PC-3 (cell line): ENCODE results near the gene ROMO1. TPM values are rescaled to one million over a fixed set of nuclear protein-coding genes. Genes with fewer than 3 reads are reported as not detected.

ENCODE experiments used
- ATAC-seq: fragments of 200-7000 bp; cut with Tn5 transposase; 2 replicates; pipeline ENCODE4 v1.9.1; 2020; ENCODE audit warnings: mild to moderate bottlenecking, moderate library complexity
- BruUV-seq: library from RNA; stranded (reverse); fragments of 400-500 nt; replicated peaks from 2 replicates; lab custom pipeline; 2021; lab: Mats Ljungman, UMichigan
- CTCF ChIA-PET: fragments of 300-600 bp; sonication (Branson Sonifier 250); formaldehyde crosslinking; loops from one replicate; lab custom pipeline; 2022; ENCODE audit warnings: antibody characterized with exemption; lab: Charles Lee
- POLR2A ChIA-PET: fragments of 300-600 bp; sonication (Branson Sonifier 250); formaldehyde crosslinking; loops from one replicate; lab custom pipeline; 2022; ENCODE audit warnings: antibody characterized with exemption; ENCODE audit not compliant: unreplicated experiment; lab: Charles Lee
- DNase-seq: peaks from one replicate; pipeline ENCODE4 v3.0.0-alpha.2; 2015
- H2AFZ ChIP-seq: fragments of 300-600 bp; sonication (generic); 2 replicates; pipeline ENCODE4 v1.6.0; 2016; ENCODE audit warnings: antibody characterized with exemption, low read length
- H3F3A ChIP-seq: fragments of 300-600 bp; sonication (generic); one replicate; pipeline ENCODE4 v1.6.0; 2017; ENCODE audit warnings: antibody characterized with exemption, low read length, control low read depth, mild to moderate bottlenecking; ENCODE audit not compliant: unreplicated experiment
- H3K27ac ChIP-seq: fragments of 300-600 bp; sonication (generic); 2 replicates; pipeline ENCODE4 v1.5.1; 2016; ENCODE audit warnings: mild to moderate bottlenecking, low read length
- H3K27me3 ChIP-seq: fragments of 300-600 bp; sonication (generic); 2 replicates; pipeline ENCODE4 v1.6.1; 2016; ENCODE audit warnings: low read length, mixed read lengths
- H3K36me3 ChIP-seq: fragments of 300-600 bp; sonication (generic); 2 replicates; pipeline ENCODE4 v1.6.1; 2016; ENCODE audit warnings: low read depth, mixed run types, low read length, mixed read lengths
- H3K4me1 ChIP-seq: fragments of 300-600 bp; sonication (generic); 2 replicates; pipeline ENCODE4 v1.5.1; 2016; ENCODE audit warnings: low read length; ENCODE audit not compliant: insufficient read depth
- H3K4me2 ChIP-seq: fragments of 300-600 bp; sonication (generic); 2 replicates; pipeline ENCODE4 v1.6.0; 2016; ENCODE audit warnings: low read length
- H3K4me3 ChIP-seq: fragments of 300-600 bp; sonication (generic); 2 replicates; pipeline ENCODE4 v1.5.1; 2016; ENCODE audit warnings: mild to moderate bottlenecking, low read length, mixed read lengths
- H3K79me2 ChIP-seq: fragments of 300-600 bp; sonication (generic); 2 replicates; pipeline ENCODE4 v1.6.1; 2017; ENCODE audit warnings: low read length, mixed read lengths
- H3K9ac ChIP-seq: fragments of 300-600 bp; sonication (generic); 2 replicates; pipeline ENCODE4 v1.6.0; 2016; ENCODE audit warnings: mild to moderate bottlenecking, low read length
- H3K9me2 ChIP-seq: fragments of 300-600 bp; sonication (generic); replicated peaks from 2 replicates; pipeline ENCODE4 v1.6.1; 2016; ENCODE audit warnings: mixed run types, low read length, mixed read lengths
- H3K9me3 ChIP-seq: fragments of 300-600 bp; sonication (generic); 2 replicates; pipeline ENCODE4 v1.6.1; 2016; ENCODE audit warnings: low read length, mixed read lengths
- H4K20me1 ChIP-seq: fragments of 300-600 bp; sonication (generic); 2 replicates; pipeline ENCODE4 v1.6.1; 2016; ENCODE audit warnings: low read length, mixed read lengths
- EZH2 ChIP-seq: fragments of 300-600 bp; sonication (generic); IDR thresholded peaks from one replicate; pipeline ENCODE4 v1.6.1; 2017; ENCODE audit warnings: antibody characterized with exemption, mild to moderate bottlenecking, low read length; ENCODE audit not compliant: unreplicated experiment
- EZH2phosphoT487 ChIP-seq: fragments of 300-600 bp; sonication (generic); IDR thresholded peaks from 2 replicates; pipeline ENCODE4 v1.6.1; 2018; ENCODE audit warnings: mild to moderate bottlenecking, antibody characterized with exemption, low read length, borderline replicate concordance
- intact Hi-C: fragments of 100-400 bp; cut with micrococcal nuclease; formaldehyde crosslinking; loops from 2 replicates; pipeline ENCODE4 v1.9.0; 2023
- total RNA-seq: library from RNA; depleted of rRNA; stranded (reverse); fragments of >200 nt; gene quantifications from 2 replicates; pipeline ENCODE4 v1.2.3, GENCODE V29; 2014
- TF ChIP-seq, protein P1 (sequence below): fragments of 300-600 bp; sonication (generic); conservative IDR thresholded peaks from 2 replicates; pipeline ENCODE4 v1.5.1; 2017; ENCODE audit warnings: antibody characterized with exemption, low read depth, mild to moderate bottlenecking, low read length

Gene ROMO1
- total RNA-seq, 1 experiment from 2014 or later, result 530 TPM

DNA sequence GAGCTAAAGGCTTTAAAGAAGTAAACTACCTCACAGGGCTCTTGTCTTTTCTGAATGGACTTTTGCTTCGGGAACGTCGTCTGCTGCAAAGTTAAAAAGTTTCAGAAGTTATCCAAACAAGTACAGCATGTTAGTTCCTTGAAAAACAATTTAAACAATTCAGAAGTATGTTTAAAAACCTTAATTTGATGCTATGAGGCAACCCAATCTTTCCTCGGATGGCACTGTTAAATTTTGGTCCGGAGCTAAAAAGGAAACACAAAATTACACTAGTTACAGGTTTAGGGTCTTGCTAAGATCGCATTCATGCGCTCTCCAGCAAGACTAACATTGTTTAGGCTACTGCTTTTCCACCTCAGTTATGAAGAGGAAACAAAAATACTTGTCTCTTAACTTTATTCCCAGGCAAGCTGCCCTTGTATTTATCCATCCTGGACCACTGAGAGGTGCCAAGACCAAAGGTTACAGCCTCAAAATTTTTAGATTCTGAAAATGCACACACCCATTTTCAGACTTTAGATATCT is 30.1 kb downstream of the ROMO1 start:
- H3K4me2 ChIP-seq, result no peak overlapping the region
- ChIA-PET POLR2A (interaction anchor here (0.7 to 1.1 kb wide), 3 partner anchors 10 to 111 kb away, joined by 4 to 5 read pairs (median 4); partner anchors contain the start of gene RBM39), CTCF (interaction anchor here (0.5 kb wide), 1 partner anchor 156 kb away, joined by 11 read pairs; no protein-coding TSS in a partner anchor)
- H3K4me1 ChIP-seq, result no peaks in the 10 kb centered on the region
- no TSS peak for BruUV-seq
- intact Hi-C loops, result no loop called here
- H3K27ac ChIP-seq, result no peak overlapping the region
- no peaks in the 10 kb centered on the region for H3F3A ChIP-seq
- H3K4me3 ChIP-seq, result no peak overlapping the region
- H3K9me3 ChIP-seq, result no peaks in the 10 kb centered on the region
- peaks cover 93% of the 10 kb centered on the region for H3K79me2 ChIP-seq
- DNase-seq (no peak), ATAC-seq (no peak)
- no peaks in the 10 kb centered on the region for H3K9me2 ChIP-seq
- no peaks in the 10 kb centered on the region for H3K27me3 ChIP-seq
- no peak overlapping the region for H3K9ac ChIP-seq
- H2AFZ ChIP-seq, result no peak overlapping the region
- H3K36me3 ChIP-seq, result peaks cover 90% of the 10 kb centered on the region
- peaks cover 76% of the 10 kb centered on the region for H4K20me1 ChIP-seq
- TF ChIP-seq, protein P1, sequence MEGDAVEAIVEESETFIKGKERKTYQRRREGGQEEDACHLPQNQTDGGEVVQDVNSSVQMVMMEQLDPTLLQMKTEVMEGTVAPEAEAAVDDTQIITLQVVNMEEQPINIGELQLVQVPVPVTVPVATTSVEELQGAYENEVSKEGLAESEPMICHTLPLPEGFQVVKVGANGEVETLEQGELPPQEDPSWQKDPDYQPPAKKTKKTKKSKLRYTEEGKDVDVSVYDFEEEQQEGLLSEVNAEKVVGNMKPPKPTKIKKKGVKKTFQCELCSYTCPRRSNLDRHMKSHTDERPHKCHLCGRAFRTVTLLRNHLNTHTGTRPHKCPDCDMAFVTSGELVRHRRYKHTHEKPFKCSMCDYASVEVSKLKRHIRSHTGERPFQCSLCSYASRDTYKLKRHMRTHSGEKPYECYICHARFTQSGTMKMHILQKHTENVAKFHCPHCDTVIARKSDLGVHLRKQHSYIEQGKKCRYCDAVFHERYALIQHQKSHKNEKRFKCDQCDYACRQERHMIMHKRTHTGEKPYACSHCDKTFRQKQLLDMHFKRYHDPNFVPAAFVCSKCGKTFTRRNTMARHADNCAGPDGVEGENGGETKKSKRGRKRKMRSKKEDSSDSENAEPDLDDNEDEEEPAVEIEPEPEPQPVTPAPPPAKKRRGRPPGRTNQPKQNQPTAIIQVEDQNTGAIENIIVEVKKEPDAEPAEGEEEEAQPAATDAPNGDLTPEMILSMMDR, result no peak

DNA sequence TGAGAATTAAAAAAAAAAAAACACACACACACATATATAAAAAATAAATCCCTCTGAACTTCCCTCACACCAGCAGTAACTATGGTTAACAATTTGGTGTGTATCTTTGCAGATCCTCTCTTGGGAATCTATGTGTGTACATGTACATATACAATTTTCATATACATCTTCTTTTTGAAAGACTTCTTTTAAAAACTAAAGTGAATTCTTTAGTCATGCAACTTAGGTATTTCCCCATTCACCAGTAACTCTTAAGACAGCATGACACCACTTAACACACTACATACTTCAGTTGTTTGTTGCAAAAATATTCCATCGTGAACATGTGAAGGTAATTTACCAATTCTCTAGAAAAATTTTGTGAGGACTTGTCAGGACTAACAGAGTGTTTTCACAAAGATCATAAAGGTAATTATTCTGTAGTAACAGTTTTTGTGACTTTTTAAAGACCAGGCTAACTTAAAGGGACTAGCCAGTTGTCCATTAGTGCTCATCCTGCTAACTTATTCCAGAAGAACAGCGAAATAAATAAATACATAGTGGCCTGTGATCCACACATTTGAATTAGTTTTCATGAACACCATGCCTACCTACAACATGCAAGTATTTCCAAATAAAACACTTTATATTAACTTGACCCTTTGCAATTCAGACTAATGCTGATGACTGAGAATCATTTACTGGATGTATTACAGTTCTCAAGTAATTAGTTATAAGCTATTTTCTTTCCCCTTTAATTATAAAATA is 30.8 kb downstream of the ROMO1 start:
- Histone ChIP-seq H3K4me2 (no peak overlapping the region), H3K79me2 (peaks cover 94% of the 10 kb centered on the region), H3K27ac (no peak overlapping the region), H3F3A (no peaks in the 10 kb centered on the region), H3K36me3 (peaks cover 91% of the 10 kb centered on the region), H2AFZ (no peak overlapping the region), H3K9ac (no peak overlapping the region), H3K4me1 (0 out of 2 replicates have a peak, but pooled peaks cover under 1% of the 10 kb centered on the region), H4K20me1 (peaks cover 80% of the 10 kb centered on the region), H3K4me3 (no peak overlapping the region), H3K9me3 (no peaks in the 10 kb centered on the region), H3K9me2 (no peaks in the 10 kb centered on the region), H3K27me3 (no peaks in the 10 kb centered on the region)
- CTCF ChIA-PET, result no interaction called here
- intact Hi-C loops, result no loop called here
- TF ChIP-seq, protein P1, result no peak
- TF ChIP-seq EZH2phosphoT487 (no peak), EZH2 (no peak)
- BruUV-seq, result no TSS peak
- ATAC-seq (no peak), DNase-seq (no peak)
- POLR2A ChIA-PET, result interaction anchor here (0.8 to 1.1 kb wide), 2 partner anchors 12 to 112 kb away, joined by 4 to 5 read pairs; partner anchors contain the start of gene RBM39
